ENCODE results near the gene GLUD2. TPM values are rescaled to one million over a fixed set of nuclear protein-coding genes. Genes with fewer than 3 reads are reported as not detected.
"Not testable (repeated sequence)": the region's sequence is repeated elsewhere in the genome, so short reads cannot be mapped to it uniquely, and the experiment has no call there.

GLUD2 gene
- total RNA-seq = under 1 TPM in 1 of 2 donors, not detected in 1; 0.36 TPM

DNA sequence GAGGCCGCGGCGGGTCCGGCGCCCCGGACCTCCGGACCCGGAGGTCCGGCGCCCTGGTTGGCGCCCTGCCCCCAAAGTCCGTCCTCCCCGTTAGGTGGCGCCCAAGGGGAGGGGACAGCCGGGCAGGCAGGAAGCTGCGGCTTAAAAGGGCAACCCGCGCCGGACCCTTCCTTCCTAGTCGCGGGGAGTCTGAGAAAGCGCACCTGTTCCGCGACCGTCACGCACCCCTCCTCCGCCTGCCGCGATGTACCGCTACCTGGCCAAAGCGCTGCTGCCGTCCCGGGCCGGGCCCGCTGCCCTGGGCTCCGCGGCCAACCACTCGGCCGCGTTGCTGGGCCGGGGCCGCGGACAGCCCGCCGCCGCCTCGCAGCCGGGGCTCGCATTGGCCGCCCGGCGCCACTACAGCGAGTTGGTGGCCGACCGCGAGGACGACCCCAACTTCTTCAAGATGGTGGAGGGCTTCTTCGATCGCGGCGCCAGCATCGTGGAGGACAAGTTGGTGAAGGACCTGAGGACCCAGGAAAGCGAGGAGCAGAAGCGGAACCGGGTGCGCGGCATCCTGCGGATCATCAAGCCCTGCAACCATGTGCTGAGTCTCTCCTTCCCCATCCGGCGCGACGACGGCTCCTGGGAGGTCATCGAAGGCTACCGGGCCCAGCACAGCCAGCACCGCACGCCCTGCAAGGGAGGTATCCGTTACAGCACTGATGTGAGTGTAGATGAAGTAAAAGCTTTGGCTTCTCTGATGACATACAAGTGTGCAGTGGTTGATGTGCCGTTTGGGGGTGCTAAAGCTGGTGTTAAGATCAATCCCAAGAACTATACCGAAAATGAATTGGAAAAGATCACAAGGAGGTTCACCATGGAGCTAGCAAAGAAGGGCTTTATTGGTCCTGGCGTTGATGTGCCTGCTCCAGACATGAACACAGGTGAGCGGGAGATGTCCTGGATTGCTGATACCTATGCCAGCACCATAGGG lies at the start of gene GLUD2:
GLUD2 (plus strand) TSS at position 170 of the 979 bp plus-strand sequence; CDS start at position 245, 75 bp downstream.
- DNase-seq (ENCODE audit: low spot score in 2 of 2) = peak in 1 of 2 donors; percentile 1
- peak; percentile 63 to 69 for ATAC-seq
- H3K27ac Mint-ChIP-seq, H3K9me3 Mint-ChIP-seq, H3K36me3 Mint-ChIP-seq: not testable (repeated sequence)

DNA sequence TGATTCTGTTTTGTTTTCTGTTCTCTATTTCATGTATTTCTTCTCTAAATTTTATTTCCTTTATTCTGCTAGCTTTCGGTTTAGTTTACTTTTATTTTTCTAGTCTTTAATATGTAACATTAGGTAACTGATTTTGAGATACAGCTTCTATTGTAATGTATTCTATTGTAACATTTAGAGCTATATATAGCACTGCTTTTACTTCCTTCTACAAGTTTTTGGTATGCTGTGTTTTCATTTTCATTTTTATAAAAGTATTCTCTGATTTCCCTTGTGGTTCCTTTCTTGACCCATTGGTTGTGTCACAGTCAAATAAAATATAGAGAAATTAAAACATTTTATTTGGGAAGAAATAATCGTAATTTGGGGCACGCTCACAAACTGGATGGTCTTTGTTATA lies 48.0 kb upstream of the GLUD2 start:
- no peaks in the 10 kb centered on the region for H3K9me3 Mint-ChIP-seq
- ATAC-seq = no peak

DNA sequence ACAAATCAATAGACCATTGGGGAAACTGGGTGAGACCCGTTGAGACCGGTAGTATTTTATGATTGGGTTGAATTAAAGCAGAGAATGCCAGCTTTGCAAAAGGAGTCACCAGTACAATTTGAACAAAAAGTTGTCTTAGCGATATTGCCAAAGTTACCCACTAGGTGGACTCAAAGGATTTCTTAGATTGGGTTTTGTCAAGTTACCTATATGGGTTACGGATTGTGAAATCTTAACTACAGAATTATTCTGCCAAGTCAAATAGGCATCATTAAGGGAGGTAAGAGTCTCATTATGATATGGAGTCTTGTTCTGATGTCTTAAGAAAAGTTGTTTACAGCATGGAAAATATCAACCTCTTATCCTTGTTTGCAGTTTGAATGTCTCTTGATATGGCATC lies 46.8 kb upstream of the GLUD2 start:
- DNase-seq (ENCODE audit: low spot score in 2 of 2) (no peak), ATAC-seq (no peak)
- Mint-ChIP-seq H3K27ac (no peak overlapping the region), H3K9me3 (no peaks in the 10 kb centered on the region), H3K36me3 (no peaks in the 10 kb centered on the region)

More for the DNA sequence above, 48.0 kb upstream of the GLUD2 start:
- DNase-seq (ENCODE audit: low spot score in 2 of 2) = no peak
- Mint-ChIP-seq H3K27ac (no peak overlapping the region), H3K36me3 (no peaks in the 10 kb centered on the region)

DNA sequence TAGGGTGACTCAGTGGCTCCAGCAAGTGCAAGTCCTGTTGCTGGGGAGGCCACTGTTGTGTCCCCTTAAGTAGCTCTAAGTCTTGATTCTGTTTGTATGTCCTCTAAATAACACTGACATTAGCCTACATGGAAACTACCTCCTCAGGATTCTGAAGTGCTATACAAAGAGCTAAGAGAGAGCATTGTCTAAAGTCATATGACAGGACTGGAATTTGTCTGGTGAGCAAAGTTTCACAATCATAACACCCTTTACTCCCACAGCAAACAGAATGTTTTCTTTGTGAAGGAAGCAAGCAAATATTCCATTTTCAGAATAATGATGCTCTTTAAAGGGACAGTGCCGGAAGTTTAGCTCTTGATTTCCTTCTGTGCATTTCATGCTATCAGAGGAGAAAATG lies 38.5 kb upstream of the GLUD2 start:
- no peak overlapping the region for H3K27ac Mint-ChIP-seq
- DNase-seq (ENCODE audit: low spot score in 2 of 2) (no peak), ATAC-seq (no peak)
- peaks cover 0 to 6% of the 10 kb centered on the region in 2 donors for H3K9me3 Mint-ChIP-seq
- H3K36me3 Mint-ChIP-seq = peaks cover 0 to 6% of the 10 kb centered on the region in 2 donors

DNA sequence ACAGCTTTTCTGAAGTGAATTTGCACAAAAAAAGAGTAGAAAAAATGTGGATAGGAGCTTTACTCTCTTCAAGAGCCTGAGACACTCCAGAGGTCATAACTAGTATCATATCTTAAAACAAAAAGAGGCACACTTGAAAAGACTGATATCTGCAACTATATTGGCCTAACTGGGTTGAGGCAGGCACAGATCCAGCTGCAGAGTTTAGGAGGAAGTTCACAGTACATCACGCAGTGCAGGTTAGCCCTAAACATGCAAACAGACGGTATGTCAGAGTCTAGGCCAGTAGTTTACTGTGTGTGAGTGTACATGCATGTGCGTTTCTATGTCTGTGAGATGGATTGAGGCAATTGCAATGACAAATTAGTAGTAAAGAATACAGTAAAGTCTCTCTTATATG lies 37.6 kb upstream of the GLUD2 start:
- ATAC-seq = no peak
- peaks cover 0 to 12% of the 10 kb centered on the region in 2 donors for H3K9me3 Mint-ChIP-seq
- no peak overlapping the region for H3K27ac Mint-ChIP-seq
- no peak for DNase-seq (ENCODE audit: low spot score in 2 of 2)
- H3K36me3 Mint-ChIP-seq = peaks cover 0 to 14% of the 10 kb centered on the region in 2 donors

DNA sequence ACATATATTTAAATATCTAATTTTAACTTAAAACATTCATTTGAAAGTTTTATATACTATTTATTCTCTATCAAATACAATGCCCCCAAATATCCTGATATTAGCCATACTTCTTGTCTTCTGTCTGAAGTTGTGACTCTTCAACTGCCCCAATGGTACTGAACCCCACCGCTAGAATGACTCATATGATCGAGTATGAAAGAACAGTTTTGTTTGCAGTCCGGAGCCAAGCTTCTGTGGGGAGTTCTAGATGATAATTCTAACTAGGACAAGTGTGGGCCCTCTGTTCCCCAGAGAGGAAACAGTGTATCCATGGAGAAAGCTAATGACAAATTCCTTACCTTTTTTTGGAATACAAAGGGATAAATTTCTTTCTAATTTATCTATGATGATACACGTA lies 37.2 kb upstream of the GLUD2 start:
- no peak for DNase-seq (ENCODE audit: low spot score in 2 of 2)
- peaks cover 0 to 12% of the 10 kb centered on the region in 2 donors for H3K9me3 Mint-ChIP-seq

DNA sequence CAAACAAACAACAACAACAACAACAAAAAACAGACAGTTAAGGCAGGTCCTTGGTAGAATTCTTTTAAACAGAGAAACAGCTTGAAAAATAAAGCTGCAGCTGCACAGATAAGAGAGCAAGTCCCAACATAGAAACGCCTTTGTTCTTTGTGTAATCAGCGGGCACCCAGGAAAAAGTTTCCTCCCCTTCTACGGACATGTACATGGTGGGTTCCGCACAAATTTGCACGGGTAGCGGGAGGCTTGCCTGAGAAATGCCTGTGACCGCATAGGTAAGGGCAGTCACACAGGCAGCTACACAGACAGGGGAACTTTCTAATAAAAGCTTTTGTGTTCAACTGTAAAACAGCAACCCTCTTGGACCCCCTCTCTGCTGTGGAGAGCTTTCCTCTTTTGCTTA lies 36.2 kb upstream of the GLUD2 start:
- Mint-ChIP-seq H3K9me3 (peaks cover 0 to 12% of the 10 kb centered on the region in 2 donors), H3K36me3 (peaks cover 0 to 15% of the 10 kb centered on the region in 2 donors), H3K27ac (no peak overlapping the region)
- DNase-seq (ENCODE audit: low spot score in 2 of 2) (no peak), ATAC-seq (no peak)

More for the DNA sequence above, 37.2 kb upstream of the GLUD2 start:
- no peak overlapping the region for H3K27ac Mint-ChIP-seq
- H3K36me3 Mint-ChIP-seq = peaks cover 0 to 15% of the 10 kb centered on the region in 2 donors
- no peak for ATAC-seq

DNA sequence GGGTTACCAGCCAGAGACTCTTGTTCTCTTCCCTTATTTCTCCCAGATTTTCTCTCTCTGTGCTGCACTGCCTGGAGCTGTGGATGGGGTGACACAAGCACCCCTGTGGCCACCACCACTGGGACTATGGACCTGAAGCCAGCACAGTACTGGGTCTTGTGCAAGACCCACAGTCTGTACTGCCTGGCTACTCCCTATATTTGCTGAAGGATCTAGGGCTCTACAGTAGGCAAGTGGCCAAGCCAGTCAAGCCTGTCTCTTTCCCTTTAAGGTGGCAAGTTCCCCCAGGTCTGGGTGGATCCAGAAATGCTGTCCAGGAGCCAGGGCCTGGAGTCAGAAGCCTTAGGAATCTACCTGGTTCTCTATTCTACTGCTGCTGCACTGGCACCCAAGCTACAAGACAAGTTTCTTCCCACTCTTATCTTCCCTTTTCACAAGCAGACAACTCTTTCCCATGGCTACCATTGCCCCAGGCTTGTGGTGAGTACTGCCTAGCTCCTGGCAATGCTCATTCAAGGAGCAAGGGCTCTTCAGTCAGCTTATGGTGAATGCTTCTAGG lies 33.4 kb upstream of the GLUD2 start:
- Mint-ChIP-seq H3K27ac (no peak overlapping the region), H3K9me3 (peaks cover 0 to 12% of the 10 kb centered on the region in 2 donors), H3K36me3 (peaks cover 0 to 15% of the 10 kb centered on the region in 2 donors)
- DNase-seq (ENCODE audit: low spot score in 2 of 2) (no peak), ATAC-seq (no peak)

DNA sequence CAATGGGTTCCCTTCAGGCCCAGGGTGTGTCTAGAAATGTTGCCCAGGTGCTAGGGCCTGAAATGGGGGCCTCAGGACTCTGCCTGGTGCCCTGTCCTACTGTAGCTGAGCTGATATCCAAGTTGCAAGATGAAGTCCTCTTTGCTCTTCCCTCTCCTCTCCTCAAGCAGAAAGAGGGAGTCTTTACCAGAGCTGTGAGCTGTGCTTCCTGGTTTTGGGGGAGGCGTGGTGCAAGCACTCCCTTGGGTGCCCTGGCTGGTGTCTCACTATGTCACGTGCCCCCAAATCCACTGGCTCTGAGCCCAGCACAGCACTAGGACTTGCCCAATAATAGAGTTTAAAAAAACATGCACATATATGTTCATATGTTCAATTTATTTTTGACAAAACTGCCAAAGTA lies 32.6 kb upstream of the GLUD2 start:
- Mint-ChIP-seq H3K9me3 (peaks cover 0 to 12% of the 10 kb centered on the region in 2 donors), H3K27ac (no peak overlapping the region)
- ATAC-seq = no peak

DNA sequence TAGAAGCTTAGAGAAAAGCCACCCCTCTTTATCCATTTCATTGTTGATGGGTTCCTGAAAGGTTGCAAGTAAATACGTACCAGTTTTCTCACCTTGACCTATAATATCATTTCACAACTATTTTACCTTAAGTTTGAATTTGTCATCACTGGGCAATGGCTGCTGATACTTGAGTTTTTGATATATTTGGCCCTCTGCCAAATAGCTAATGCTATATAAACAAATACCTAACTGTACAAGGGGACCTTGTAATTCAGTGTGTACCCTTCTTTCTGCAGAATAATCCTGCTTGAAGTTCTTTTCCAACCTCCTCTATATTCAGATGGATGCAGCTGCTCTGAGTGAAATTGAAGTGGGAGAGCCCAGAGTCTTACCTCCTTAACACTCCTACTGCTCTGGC lies 19.0 kb upstream of the GLUD2 start:
- DNase-seq (ENCODE audit: low spot score in 2 of 2) = no peak
- Mint-ChIP-seq H3K36me3 (no peaks in the 10 kb centered on the region), H3K9me3 (no peaks in the 10 kb centered on the region), H3K27ac (no peak overlapping the region)
- ATAC-seq = no peak

More for the DNA sequence above, 32.6 kb upstream of the GLUD2 start:
- peaks cover 0 to 15% of the 10 kb centered on the region in 2 donors for H3K36me3 Mint-ChIP-seq
- DNase-seq (ENCODE audit: low spot score in 2 of 2) = no peak

DNA sequence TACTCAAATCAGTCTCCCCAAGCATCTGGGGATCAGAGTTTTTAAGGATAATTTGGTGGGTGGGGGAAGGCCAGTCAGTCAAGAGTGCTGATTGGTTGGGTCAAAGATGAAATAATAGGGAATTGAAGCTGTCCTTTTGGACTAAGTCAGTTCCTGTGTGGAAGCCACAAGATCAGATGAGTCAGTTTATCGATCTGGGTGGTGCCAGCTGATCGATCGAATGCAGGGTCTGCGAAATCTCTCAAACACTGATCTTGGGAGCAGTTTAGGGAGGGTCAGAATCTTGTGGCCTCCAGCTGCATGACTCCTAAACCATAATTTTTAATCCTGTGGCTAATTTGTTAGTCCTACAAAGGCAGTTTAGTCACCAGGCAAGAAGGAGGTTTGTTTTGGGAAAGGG lies 17.3 kb upstream of the GLUD2 start:
- Mint-ChIP-seq H3K36me3 (no peaks in the 10 kb centered on the region), H3K27ac (no peak overlapping the region), H3K9me3 (no peaks in the 10 kb centered on the region)
- ATAC-seq (no peak), DNase-seq (ENCODE audit: low spot score in 2 of 2) (no peak)

DNA sequence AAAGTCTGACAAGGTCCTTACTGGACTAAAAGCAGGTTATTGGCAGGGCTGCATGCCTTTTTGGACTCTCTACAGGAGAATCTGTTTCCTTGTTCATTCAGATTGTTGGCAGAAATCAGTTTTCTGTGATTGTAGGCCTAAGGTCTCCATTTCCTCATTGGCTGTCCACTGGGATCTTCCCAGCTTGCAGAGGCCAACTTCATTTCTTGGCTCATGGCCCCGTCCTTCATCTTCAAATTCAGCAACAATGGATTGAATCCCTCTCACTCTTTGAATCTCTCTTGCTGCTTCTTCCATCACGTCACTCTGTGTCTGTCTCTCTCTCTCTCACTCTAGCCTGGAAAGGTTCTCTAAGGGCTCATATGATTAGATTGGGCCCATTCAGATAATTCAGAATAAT lies 14.9 kb upstream of the GLUD2 start:
- no peak for DNase-seq (ENCODE audit: low spot score in 2 of 2)
- ATAC-seq = no peak
- Mint-ChIP-seq H3K27ac (no peak overlapping the region), H3K36me3 (no peaks in the 10 kb centered on the region), H3K9me3 (no peaks in the 10 kb centered on the region)

DNA sequence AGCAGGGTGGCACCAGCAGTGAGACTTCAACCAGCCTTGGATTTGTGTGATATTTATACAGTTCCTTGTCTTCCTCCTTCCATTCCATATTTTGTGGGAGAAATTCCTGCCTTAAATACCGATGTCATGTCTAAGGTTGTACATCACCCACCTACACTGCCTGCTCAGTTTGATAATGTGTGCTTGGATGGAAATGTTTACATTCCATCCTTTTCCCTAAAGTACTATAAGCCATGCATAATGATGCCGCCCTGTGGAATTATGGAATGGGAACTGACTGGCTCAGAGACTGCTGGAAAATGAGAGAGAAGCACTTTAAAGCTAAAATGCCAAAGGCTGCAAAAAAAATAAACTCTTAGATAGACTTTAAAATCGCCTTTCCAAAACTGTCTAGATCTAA lies 11.3 kb upstream of the GLUD2 start:
- no peak for DNase-seq (ENCODE audit: low spot score in 2 of 2)

DNA sequence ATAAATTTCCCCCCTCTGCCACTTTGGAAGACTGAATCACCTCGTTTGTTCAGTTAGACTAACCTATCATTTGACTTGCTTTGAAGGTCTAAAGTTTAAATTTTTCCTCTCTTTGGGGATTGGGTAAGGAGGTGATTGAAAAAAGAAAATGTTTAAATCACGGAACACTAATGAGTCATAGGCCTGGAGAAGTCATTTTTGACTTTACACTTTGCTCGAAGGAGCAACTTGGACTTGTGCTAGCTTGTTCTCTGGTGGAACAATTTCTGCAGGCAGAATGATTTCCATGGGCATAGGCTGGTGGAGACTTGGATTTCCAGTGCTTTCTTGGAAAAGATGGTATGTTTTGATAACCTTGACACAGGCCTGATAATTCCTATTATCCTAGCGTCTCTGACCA lies 10.5 kb upstream of the GLUD2 start:
- ATAC-seq = peak in 1 of 2 donors; percentile 22
- H3K27ac Mint-ChIP-seq = no peak overlapping the region
- H3K9me3 Mint-ChIP-seq = no peaks in the 10 kb centered on the region
- no peak for DNase-seq (ENCODE audit: low spot score in 2 of 2)
- no peaks in the 10 kb centered on the region for H3K36me3 Mint-ChIP-seq

More for the DNA sequence above, 11.3 kb upstream of the GLUD2 start:
- Mint-ChIP-seq H3K27ac (no peak overlapping the region), H3K36me3 (no peaks in the 10 kb centered on the region), H3K9me3 (no peaks in the 10 kb centered on the region)
- ATAC-seq = no peak

DNA sequence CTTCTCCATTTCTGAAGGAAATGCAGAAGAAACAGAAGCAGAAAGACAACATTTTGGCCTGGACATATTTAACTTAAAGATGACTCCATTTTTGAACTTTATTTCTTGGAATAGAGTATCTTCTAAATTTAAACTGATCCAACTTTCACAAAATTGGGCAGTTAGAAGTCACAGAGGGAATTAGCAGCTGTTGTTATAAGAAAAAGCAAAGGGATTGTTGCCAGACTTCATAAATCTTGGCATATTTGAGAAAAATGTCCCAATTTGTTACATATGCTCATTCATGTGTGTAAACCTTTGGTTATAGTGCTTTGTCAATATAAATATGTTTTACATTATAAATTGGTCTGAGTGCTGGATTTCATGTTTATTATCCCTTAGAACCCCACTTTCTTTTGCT lies 3.4 kb downstream of the GLUD2 start:
- DNase-seq (ENCODE audit: low spot score in 2 of 2) (no peak), ATAC-seq (no peak)
- Mint-ChIP-seq H3K27ac (no peak overlapping the region), H3K36me3 (peaks cover 0 to 6% of the 10 kb centered on the region in 2 donors), H3K9me3 (no peaks in the 10 kb centered on the region)

DNA sequence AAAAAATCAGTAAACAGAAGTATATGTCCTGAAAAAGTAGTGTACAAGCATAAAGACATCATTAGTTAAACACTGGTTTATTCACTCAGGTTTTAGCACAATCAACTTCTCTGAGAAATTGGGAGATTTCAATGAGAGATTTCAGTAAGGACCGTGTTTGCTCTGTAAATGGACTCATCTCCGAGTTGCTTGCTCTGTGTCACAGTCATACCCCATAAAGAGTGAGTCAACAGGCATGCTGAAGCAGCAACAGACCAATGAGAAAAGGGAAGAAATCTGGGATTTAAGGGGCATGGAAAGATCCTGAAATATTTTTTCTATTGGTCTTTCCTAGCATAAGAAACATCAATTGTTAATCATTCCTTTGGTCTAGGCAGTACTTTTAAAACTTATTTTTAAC lies 4.7 kb downstream of the GLUD2 start:
- Mint-ChIP-seq H3K36me3 (peaks cover 0 to 6% of the 10 kb centered on the region in 2 donors), H3K27ac (no peak overlapping the region), H3K9me3 (no peaks in the 10 kb centered on the region)
- ATAC-seq = no peak
- no peak for DNase-seq (ENCODE audit: low spot score in 2 of 2)

DNA sequence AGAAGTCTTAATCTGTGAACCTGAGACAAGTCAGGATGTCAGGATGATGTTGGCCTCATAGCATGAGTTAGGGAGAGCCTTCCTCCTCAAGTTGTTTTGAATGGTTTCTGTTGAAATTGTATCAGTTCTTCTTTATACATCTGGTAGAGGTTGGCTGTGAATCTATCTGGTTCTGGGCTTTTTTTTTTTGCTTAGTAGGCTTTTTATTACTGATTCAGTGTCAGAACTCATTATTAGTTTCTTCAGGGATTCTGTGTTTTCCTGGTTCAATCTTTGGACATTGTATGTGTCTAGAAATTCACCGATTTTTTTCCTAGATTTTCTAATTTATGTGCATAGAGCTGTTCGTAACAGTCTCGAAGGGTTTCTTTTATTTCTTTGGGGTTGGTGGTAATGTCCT lies 14.9 kb downstream of the GLUD2 start:
- Mint-ChIP-seq H3K27ac (no peak overlapping the region), H3K36me3 (no peaks in the 10 kb centered on the region), H3K9me3 (no peaks in the 10 kb centered on the region)
- ATAC-seq (no peak), DNase-seq (ENCODE audit: low spot score in 2 of 2) (no peak)
